Epithelial cell of esophagus (primary cell): Measurements from ENCODE around the gene TSC22D1.

Source experiments
- DNase-seq: peaks from one replicate; pipeline ENCODE4 v3.0.0; 2010; ENCODE audit warnings: low read depth
- H3K4me3 ChIP-seq: 2 replicates; pipeline ENCODE4 v1.5.1; 2011; ENCODE audit warnings: mild to moderate bottlenecking, low read length, control low read depth
- TF ChIP-seq, protein P1 (sequence below): IDR thresholded peaks from 2 replicates; pipeline ENCODE4 v1.5.1; 2011; ENCODE audit warnings: low read depth, mild to moderate bottlenecking, low read length, control low read depth, inconsistent platforms; ENCODE audit not compliant: insufficient read depth; ENCODE audit errors: missing control alignments

Gene TSC22D1

GRCh38 chr13:44575741-44576350, at the start of gene TSC22D1:
TSC22D1 (minus strand) TSS chr13:44576330; CDS start chr13:44576074, 256 bp downstream.
- DNase-seq, result peak; percentile 42
- peak within 1 kb of the TSS; percentile 80 for H3K4me3 ChIP-seq
- TF ChIP-seq, protein P1, sequence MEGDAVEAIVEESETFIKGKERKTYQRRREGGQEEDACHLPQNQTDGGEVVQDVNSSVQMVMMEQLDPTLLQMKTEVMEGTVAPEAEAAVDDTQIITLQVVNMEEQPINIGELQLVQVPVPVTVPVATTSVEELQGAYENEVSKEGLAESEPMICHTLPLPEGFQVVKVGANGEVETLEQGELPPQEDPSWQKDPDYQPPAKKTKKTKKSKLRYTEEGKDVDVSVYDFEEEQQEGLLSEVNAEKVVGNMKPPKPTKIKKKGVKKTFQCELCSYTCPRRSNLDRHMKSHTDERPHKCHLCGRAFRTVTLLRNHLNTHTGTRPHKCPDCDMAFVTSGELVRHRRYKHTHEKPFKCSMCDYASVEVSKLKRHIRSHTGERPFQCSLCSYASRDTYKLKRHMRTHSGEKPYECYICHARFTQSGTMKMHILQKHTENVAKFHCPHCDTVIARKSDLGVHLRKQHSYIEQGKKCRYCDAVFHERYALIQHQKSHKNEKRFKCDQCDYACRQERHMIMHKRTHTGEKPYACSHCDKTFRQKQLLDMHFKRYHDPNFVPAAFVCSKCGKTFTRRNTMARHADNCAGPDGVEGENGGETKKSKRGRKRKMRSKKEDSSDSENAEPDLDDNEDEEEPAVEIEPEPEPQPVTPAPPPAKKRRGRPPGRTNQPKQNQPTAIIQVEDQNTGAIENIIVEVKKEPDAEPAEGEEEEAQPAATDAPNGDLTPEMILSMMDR, result no peak

DNA sequence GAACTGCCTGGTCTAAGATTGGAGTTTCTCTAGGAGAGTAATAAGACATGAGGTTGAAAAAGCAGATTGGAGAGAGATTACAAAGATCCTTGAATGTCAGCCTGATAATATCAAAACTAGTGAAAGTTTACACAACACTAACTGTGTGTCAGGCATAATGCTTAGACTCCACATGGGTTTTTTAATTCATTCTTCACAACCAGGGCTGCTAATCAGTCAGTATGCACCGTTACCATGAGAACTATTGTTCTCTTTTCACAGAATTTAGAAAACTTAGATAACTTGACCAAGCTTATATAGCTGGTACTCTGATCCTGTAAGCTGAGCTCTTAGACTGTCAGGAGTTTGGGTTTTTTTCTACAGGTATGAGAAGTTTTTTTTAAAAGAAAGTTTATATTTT, 46.6 kb upstream of the TSC22D1 start:
- no peak for DNase-seq
- TF ChIP-seq, protein P1, result no peak
- no peak overlapping the region for H3K4me3 ChIP-seq

- H3K4me3 ChIP-seq, result no peak overlapping the region
- DNase-seq, result no peak
- TF ChIP-seq, protein P1, result no peak
Observed at GRCh38 chr13:44622261-44622660, 46.1 kb upstream of the TSC22D1 start.

GRCh38 chr13:44620057-44620456, 43.9 kb upstream of the TSC22D1 start:
- TF ChIP-seq, protein P1, result no peak
- peak; percentile 80 for DNase-seq
- no peak overlapping the region for H3K4me3 ChIP-seq

DNA sequence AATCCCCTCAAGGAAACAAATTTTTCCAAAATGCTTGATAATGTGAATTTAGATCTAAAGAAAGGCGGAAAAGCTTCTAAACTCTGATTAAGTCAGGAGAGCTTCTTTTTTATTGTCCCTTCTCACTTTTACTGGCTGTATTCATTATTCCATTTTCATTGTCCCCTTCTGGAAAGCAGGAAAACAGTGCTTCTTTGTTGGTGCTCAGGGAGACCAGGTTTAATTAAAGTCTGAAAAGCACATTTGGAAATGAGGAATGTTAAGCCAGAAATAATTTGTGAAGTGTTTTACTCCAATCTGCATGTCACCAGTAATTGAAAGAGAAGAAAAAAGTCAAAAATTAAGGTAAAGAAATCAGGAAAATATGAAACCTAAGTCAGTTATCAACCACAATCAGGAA, 43.5 kb upstream of the TSC22D1 start:
- TF ChIP-seq, protein P1, result no peak
- no peak overlapping the region for H3K4me3 ChIP-seq
- DNase-seq, result no peak

- H3K4me3 ChIP-seq, result no peak overlapping the region
- TF ChIP-seq, protein P1, result no peak
- DNase-seq, result no peak
Observed at GRCh38 chr13:44618326-44618725, 42.2 kb upstream of the TSC22D1 start.

DNA sequence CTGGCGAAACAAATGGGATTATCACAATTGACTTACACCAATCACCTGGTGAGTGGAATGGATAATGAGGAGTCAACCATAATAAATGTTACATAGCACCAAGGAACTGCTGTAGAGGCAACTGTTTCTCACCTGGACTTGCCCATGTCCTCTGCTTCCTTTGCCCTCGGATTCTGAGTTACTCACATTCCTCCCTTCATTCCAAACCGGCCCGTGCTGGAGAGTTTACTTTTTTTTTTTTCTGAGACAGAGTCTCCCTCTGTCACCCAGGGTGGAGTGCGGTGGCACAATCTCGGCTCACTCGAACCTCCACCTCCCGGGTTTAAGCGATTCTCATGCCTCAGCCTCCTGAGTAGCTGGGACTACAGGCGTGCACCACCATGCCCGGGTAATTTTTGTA, 41.5 kb upstream of the TSC22D1 start:
- TF ChIP-seq, protein P1, result no peak
- no peak for DNase-seq
- H3K4me3 ChIP-seq, result no peak overlapping the region
